Measurements from ENCODE around the gene ARVCF.

DNA sequence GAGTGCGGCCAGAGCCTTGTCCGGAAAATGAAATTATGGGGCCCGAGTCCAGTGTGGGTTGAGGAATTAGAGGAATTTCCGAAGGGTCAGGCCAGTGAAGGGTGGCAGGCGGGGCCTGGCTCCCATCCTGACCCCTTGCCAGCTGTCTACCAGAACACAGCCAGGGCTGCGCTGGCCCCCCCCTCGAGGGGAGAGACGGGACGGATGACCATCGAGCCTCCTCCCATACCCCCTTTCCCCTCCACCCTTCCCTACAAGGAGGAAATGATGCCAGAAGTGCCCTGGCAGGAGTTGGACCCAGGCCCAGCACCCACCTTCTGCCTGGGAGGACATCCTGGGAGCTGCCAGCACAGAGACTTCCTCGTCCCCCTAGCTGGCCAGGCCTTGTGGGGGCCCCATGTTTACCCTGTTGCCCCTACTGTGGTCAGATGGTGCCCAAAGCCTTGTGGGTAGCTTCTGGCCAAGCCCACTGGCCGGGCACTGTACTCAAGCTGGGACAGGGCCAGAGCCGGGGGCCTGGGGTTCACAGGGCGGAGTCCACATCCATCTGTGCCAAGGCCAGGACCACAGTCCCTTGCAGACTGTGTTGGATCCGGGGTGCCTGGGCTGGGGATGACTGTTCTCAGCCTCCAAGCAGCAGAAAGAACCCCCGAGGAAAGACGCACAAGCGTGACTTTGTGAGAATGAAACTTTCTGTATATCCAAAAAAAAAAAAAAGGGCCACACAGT, 20.8 kb downstream of the ARVCF start:
- TF ChIP-seq, protein P1, sequence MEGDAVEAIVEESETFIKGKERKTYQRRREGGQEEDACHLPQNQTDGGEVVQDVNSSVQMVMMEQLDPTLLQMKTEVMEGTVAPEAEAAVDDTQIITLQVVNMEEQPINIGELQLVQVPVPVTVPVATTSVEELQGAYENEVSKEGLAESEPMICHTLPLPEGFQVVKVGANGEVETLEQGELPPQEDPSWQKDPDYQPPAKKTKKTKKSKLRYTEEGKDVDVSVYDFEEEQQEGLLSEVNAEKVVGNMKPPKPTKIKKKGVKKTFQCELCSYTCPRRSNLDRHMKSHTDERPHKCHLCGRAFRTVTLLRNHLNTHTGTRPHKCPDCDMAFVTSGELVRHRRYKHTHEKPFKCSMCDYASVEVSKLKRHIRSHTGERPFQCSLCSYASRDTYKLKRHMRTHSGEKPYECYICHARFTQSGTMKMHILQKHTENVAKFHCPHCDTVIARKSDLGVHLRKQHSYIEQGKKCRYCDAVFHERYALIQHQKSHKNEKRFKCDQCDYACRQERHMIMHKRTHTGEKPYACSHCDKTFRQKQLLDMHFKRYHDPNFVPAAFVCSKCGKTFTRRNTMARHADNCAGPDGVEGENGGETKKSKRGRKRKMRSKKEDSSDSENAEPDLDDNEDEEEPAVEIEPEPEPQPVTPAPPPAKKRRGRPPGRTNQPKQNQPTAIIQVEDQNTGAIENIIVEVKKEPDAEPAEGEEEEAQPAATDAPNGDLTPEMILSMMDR (IDR thresholded peaks at IDR 0.05), result no peak
- TF ChIP-seq SIN3A (IDR thresholded peaks at IDR 0.05; ENCODE audit: borderline replicate concordance, insufficient read depth, low read depth, low read length) (no peak), POLR2AphosphoS5 (IDR thresholded peaks at IDR 0.05; ENCODE audit: low read depth, low read length) (no peak)

Data from Panc1 (cell line).